NCI-H2107 treated with DMSO at 0.1 percent for 48 hours (cell line): ENCODE data around the gene NHS.

Experiments
- DNase-seq: peaks from one replicate; lab custom pipeline; 2025; ENCODE audit not compliant: unreplicated experiment; lab: John Stamatoyannopoulos, UW

The NHS gene

DNA sequence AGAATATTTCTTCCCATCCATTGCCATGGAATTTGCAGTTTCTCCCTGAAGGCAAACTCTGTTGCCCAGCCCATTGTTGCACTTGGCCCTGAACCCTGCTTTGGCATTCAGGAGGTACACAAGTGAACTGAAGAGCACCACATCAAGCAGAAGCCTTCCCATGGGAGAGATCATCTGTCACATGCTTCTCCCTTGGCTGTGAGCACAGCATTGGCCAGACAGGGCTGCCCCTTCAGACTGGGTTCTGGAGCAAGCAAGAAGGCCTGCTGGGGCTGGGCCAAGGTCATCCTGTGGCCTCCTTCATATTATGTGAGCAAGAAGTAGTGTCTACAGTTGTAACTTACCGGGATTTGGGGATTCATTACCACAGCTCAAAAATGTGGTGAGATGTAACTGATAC lies 385.0 kb downstream of the NHS start:
- DNase-seq: no peak

DNA sequence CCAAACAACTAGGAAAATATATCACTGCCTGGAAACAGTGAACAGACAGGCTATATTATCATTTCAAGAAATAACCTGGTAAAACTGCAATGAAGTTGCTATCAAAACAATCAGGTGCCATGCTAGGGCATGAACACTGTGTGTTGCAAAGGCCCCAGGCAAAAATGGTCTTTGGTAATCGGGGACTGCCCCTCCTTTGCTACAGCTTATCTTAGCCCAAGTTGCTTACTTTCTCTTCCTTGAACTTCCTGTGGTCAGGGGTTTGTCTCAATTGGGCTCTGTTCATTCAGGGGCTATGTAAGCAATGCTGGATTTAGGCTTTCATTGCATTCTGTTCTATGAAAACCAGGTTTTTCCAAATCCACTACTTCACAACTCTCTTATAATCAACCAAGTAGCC lies 392.7 kb downstream of the NHS start:
- DNase-seq: no peak

DNA sequence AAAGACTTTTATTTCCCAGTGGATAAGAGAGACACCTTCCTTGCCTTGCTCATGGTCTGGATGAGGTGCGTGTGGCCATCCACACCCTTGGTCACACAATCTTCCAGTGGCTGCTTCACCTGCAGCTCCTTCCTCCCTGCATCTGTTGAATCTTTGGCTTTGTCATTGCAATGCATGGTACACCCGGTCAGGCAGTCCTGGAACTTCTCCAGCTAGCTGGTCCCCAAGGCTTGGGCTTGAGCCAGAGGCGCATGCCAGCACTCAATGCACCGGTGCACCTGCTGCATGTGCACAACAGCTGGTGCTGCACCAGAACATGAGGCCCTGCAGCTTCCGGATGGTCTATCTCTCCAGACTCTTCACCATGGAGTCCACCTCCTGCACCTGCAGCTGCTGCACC lies 394.0 kb downstream of the NHS start:
- no peak for DNase-seq

DNA sequence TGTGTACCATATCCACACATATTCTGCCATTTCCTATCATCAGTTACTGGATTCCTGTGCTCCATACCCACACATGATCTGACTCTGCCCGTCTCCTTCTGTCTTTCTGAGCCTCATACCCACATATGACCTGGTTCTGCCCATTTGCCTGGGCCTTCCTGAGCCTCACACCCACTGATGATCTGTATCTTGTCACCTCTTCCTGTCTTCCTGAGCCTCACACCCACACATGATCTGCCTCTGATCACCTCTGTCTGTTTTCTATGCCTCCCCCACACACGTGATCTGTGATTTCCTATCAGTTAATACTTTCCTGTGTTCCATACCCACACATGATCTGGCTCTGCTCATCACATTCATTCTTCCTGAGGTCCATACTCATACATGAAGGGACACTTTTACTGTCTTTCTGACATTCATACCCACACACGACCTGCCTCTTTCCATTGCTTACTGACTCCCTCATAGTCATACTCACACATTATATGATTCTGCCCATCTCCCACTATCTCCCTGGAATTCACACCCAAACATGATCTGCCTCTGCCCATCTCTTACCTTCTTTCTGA lies 394.8 kb downstream of the NHS start:
- no peak for DNase-seq

DNA sequence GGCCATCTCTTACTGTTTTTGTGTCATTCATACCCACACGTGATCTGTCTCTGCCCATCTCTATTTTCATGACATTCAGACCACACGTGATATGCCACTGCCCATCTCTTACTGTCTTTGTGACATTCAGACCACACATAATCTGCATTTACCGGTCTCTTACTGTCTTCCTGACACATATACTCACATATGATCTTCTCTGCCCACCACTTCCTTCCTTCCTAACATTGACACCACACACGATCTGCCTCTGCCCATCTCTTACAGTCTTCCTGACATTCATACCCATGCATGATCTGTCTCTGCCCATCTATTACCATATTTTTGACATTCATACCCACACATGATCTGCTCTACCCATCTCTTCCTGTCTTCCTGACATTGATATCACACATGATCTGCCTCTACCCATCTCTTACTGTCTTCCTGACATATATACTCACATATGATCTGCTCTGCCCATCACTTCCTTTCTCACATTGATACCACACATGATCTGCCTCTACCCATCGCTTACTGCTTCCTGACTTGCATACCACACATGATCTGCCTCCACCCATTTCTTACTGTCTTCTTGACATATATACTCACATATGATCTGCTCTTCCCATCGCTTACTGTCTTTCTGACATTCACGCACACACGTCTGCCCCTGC lies 398.3 kb downstream of the NHS start:
- no peak for DNase-seq

DNA sequence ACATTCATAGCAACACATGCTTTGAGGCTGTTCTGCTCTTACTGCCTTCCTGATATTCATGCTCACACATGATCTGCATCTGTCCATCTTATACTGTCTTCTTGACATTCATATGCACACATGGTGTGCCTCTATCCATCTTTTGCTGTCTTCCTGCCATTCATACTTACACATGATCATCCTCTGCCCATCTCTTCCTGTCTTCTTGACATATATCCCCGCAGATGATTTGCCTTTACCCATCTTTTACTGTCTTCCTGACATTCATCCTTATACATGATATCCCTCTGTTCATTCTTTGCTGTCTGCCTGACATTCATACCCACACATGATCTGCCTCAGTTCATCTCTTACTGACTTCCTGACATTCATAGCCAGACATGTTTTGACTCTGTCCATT lies 399.1 kb downstream of the NHS start:
- no peak for DNase-seq

DNA sequence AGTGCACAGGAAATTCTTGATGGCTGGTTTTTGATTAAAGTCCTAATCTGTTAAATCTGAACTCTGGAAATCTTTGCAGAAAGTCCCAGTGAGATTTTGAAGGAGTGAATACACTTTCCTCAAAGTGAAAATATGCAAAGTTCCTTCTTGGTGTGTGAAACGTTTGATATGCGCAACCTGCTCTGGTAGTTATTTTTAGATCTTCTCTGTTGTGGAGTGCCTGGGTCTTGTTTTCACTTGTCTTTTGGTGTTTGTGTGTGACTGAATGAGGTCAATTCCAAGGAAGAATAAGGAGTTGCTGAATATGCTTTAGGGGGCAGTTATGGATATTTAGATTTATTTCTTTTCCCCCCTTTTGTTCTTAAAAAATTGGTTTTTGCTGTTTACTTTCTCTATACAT lies 404.0 kb downstream of the NHS start:
- DNase-seq: no peak

DNA sequence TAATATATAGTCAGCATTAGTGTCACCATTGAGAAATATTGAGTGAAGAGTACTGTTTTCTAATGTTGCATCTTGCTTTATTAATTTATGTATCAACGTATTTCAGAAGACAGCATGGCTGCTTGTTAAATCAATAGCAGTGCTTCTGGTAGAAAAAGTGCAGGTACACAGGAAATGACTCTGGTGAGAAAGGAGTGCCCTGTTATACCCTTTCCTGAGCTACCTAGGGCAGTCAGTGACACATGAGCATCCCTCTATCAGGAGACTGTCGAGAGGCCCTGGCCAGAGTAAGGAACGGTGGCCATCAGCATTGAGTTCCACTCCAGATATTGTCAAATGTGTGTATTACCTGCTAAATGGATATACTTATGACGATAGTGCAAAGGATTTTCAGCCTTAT lies 404.4 kb downstream of the NHS start:
- no peak for DNase-seq
